Heart right ventricle (tissue), 16 donors: Measurements from ENCODE around the gene CCDC91. TPM values are rescaled to one million over a fixed set of nuclear protein-coding genes. Genes with fewer than 3 reads are reported as not detected.

Experiments used
- ATAC-seq, 8 donors: fragments of 200-7000 bp; cut with Tn5 transposase; one replicate each; pipeline ENCODE4 v1.9.1; 2020; ENCODE audit warnings: mild to moderate bottlenecking in 8 of 8, moderate library complexity in 8 of 8, moderate number of reproducible peaks in 1 of 8
- DNase-seq, 2 donors: peaks; one replicate each; pipeline ENCODE4 v3.0.0-alpha.2; 2020
- H3K27ac ChIP-seq, 10 donors: fragments of 200-600 bp; sonication (generic) in 2 of 10; one replicate each; pipeline versions ENCODE4 v1.5.0 to v1.8.0; 2020 to 2022; ENCODE audit warnings: mild to moderate bottlenecking in 3 of 10
- H3K27me3 ChIP-seq, 7 donors: fragments of 200-600 bp; one replicate each; pipeline ENCODE4 v1.8.0; 2021 to 2022; ENCODE audit warnings: mild to moderate bottlenecking in 2 of 7
- H3K36me3 ChIP-seq, 9 donors: fragments of 200-600 bp; sonication (generic) in 1 of 9; one replicate each; pipeline versions ENCODE4 v1.5.0 to v1.8.0; 2020 to 2022; ENCODE audit warnings: mild to moderate bottlenecking in 2 of 9
- H3K4me1 ChIP-seq, 9 donors: fragments of 200-600 bp; sonication (generic) in 1 of 9; one replicate each; pipeline versions ENCODE4 v1.5.0 to v1.8.0; 2020 to 2022; ENCODE audit warnings: mild to moderate bottlenecking in 4 of 9
- H3K4me3 ChIP-seq, 10 donors: fragments of 200-600 bp; sonication (generic) in 2 of 10; one replicate each; pipeline versions ENCODE4 v1.5.0 to v1.8.0; 2020 to 2022; ENCODE audit warnings: mild to moderate bottlenecking in 7 of 10, moderate library complexity in 2 of 10
- H3K9me3 ChIP-seq, 11 donors: fragments of 200-600 bp in 10 of 11; sonication (generic) in 2 of 11; one replicate each; pipeline versions ENCODE4 v1.5.0 to v1.8.0; 2013 to 2022; ENCODE audit warnings: mild to moderate bottlenecking in 2 of 11, control low read depth in 1 of 11, moderate library complexity in 1 of 11
- WGBS, 2 donors: extraction: QIAGEN DNeasy Blood & Tissue Kit; methylation state at CpG; one replicate each; pipeline ENCODE4 v1.1.7; 2013; ENCODE audit warnings: inconsistent platforms in 1 of 2; 5-methylcytosine and 5-hydroxymethylcytosine counted together
- intact Hi-C, 10 donors: fragments of 100-400 bp; cut with DNase I; formaldehyde crosslinking; loops; one replicate each; pipeline versions ENCODE4 v1.11.1 to v1.14.2; 2022
- polyA plus RNA-seq, 2 donors: library from polyadenylated mRNA; stranded (reverse); fragments of 200-250 nt; gene quantifications; one replicate each; pipeline ENCODE4 v1.2.3, GENCODE V29; 2013
- total RNA-seq, 10 donors: library from RNA; stranded (reverse); fragmentation: NEBNext Ultra II Directional in 3 of 10; extraction: Animal tissue kit (Norgen Biotek cat#: 25700) in 3 of 10; gene quantifications; one replicate each; pipeline versions ENCODE4 v1.2.1 to v1.2.4, GENCODE V29; 2021 to 2023
- TF ChIP-seq, protein P1 (sequence below), 9 donors: fragments of 200-600 bp; sonication (generic) in 2 of 9; IDR thresholded peaks; one replicate each; pipeline versions ENCODE4 v1.5.0 to v1.8.0; 2021 to 2022; ENCODE audit warnings: antibody characterized with exemption in 9 of 9, mild to moderate bottlenecking in 5 of 9, moderate library complexity in 1 of 9
- donor health status: Arrhythmogenic right ventricular cardiomyopathy.
- donor health status: ischemic (EF 13 %, LVEDD 7.1; RV severe dilation, severe dysfunction).
- donor health status: healthy with polysubstance abuse.
- donor health status: DM: no; HTN: yes; CAD: no.
- donor health status: DM: no; HTN: no; CAD: no.
- donor health status: ischemic (EF 25% LVEDD 6.9; RV normal size, moderate dysfunction).
- donor health status: ischemic (EF 25% LVEDD 5.7; RV mildly dilated, moderate dysfunction).
- donor health status: healthy.
- donor health status: DM: yes; HTN: yes; CAD: no.
- donor health status: Ischemic cardiomyopathy.
- donor health status: ischemic (EF 35%, LVEDD 5.7; RV mildly dilated, moderate dysfunction).
- donor health status: nonischemic (EF 11% LVEDD 7.7; RV severe dilation, severe dysfunction).
- donor health status: DM: yes; HTN: yes; CAD: no.
- donor health status: PGD.
- donor health status: ischemic (EF 29% LVEDD 5.4; RV normal size, mild dysfunction).
- donor health status: nonischemic (EF 23%, LVEDD 6.1; RV moderate dilation, normal function).

CCDC91 gene
- total and polyA plus RNA-seq, 12 donors: 20.5 to 66.4 (median 54.5) TPM

- Histone ChIP-seq H3K4me1 (no peaks in the 10 kb centered on the region), H3K4me3 (no peak overlapping the region), H3K27ac (no peak overlapping the region), H3K27me3 (no peaks in the 10 kb centered on the region), H3K36me3 (no peaks in the 10 kb centered on the region), H3K9me3 (peaks cover 0 to 29% (median 0%) of the 10 kb centered on the region in 11 donors)
- no peak for ATAC-seq
- no peak for DNase-seq
- intact Hi-C loops: no loop called here
- 90 to 93% methylated on average over 1 of the region's 1 CpG for WGBS, 2 donors
- TF ChIP-seq, protein P1, sequence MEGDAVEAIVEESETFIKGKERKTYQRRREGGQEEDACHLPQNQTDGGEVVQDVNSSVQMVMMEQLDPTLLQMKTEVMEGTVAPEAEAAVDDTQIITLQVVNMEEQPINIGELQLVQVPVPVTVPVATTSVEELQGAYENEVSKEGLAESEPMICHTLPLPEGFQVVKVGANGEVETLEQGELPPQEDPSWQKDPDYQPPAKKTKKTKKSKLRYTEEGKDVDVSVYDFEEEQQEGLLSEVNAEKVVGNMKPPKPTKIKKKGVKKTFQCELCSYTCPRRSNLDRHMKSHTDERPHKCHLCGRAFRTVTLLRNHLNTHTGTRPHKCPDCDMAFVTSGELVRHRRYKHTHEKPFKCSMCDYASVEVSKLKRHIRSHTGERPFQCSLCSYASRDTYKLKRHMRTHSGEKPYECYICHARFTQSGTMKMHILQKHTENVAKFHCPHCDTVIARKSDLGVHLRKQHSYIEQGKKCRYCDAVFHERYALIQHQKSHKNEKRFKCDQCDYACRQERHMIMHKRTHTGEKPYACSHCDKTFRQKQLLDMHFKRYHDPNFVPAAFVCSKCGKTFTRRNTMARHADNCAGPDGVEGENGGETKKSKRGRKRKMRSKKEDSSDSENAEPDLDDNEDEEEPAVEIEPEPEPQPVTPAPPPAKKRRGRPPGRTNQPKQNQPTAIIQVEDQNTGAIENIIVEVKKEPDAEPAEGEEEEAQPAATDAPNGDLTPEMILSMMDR (IDR thresholded peaks at IDR 0.05): no peak
Observed at GRCh38 chr12:28513983-28514382, 323.7 kb downstream of the CCDC91 start.

GRCh38 chr12:28517101-28517500, 326.8 kb downstream of the CCDC91 start:
- TF ChIP-seq, protein P1 (IDR thresholded peaks at IDR 0.05): no peak
- DNase-seq (no peak), ATAC-seq (no peak)
- H3K36me3 ChIP-seq: no peaks in the 10 kb centered on the region
- peaks cover 0 to 51% (median under 1%) of the 10 kb centered on the region in 11 donors for H3K9me3 ChIP-seq
- H3K27ac ChIP-seq: no peak overlapping the region
- H3K4me3 ChIP-seq: no peak overlapping the region
- no peaks in the 10 kb centered on the region for H3K4me1 ChIP-seq
- H3K27me3 ChIP-seq: no peaks in the 10 kb centered on the region
- 34 to 56% methylated on average over 1 of the region's 1 CpG for WGBS, 2 donors
- intact Hi-C loops: no loop called here

DNA sequence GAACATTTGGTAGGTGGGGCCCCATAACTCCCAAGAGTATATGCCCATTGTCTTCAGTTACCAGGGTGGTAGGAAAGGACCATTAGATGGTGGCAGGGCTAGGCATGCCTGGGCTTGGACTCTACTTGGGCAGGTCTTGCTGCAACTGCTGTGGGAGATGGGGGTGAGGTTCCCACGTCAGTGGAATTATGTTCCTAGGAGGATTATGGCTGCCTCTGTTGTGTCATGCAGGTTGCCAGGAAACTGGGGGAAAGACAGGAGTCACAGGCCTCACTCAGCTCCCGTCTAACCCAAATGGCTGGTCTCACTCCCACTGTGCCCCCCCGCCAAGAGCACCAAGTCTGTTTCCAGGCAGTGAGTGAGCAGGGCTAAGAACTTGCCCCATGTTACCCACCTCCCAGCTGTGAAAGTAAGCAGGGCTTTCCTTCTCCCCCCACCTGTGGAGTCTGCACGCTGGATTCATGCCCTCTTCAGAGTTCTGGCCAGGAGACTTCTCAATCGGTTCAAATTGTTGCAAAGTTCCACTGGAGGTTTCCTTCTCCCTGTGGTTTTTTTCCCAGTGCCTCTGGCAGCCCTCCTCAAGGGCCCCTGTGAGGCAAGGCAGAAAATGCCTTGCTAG, 337.5 kb downstream of the CCDC91 start:
- H3K4me3 ChIP-seq: no peak overlapping the region
- intact Hi-C loops: no loop called here
- 91 to 93% methylated on average over 5 of the region's 5 CpGs for WGBS, 2 donors
- H3K27ac ChIP-seq: no peak overlapping the region
- TF ChIP-seq, protein P1 (IDR thresholded peaks at IDR 0.05): no peak
- no peaks in the 10 kb centered on the region for H3K4me1 ChIP-seq
- H3K36me3 ChIP-seq: no peaks in the 10 kb centered on the region
- H3K27me3 ChIP-seq: no peaks in the 10 kb centered on the region
- H3K9me3 ChIP-seq: peaks cover 0 to 43% (median 6%) of the 10 kb centered on the region in 11 donors
- DNase-seq (no peak), ATAC-seq (no peak)

GRCh38 chr12:28535216-28535615, 345.0 kb downstream of the CCDC91 start:
- Histone ChIP-seq H3K27me3 (no peaks in the 10 kb centered on the region), H3K4me3 (no peak overlapping the region), H3K27ac (no peak overlapping the region), H3K9me3 (peaks cover 0 to 7% (median 0%) of the 10 kb centered on the region in 11 donors), H3K4me1 (peaks cover 0 to 16% (median 5%) of the 10 kb centered on the region in 9 donors), H3K36me3 (no peaks in the 10 kb centered on the region)
- TF ChIP-seq, protein P1 (IDR thresholded peaks at IDR 0.05): no peak
- DNase-seq (no peak), ATAC-seq (no peak)
- intact Hi-C loops: no loop called here
- 75 to 79% methylated on average over 2 of the region's 2 CpGs for WGBS, 2 donors
